Stimulated activated CD4-positive, alpha-beta T cell treated with anti-CD3 and anti-CD28 coated beads, Interleukin-12 subunit alpha, Interleukin-12 subunit beta, amount 100 ng/mL, for 48 hours (primary cell): ENCODE results near the gene PDHA2.
"Not testable (repeated sequence)": the region's sequence is repeated elsewhere in the genome, so short reads cannot be mapped to it uniquely, and the experiment has no call there.

Experiments used
- DNase-seq, 3 donors: peaks; one replicate each; pipeline ENCODE4 v3.0.0-alpha.2; 2020; ENCODE audit warnings: low read depth in 2 of 3, low spot score in 1 of 3

Gene PDHA2

DNA sequence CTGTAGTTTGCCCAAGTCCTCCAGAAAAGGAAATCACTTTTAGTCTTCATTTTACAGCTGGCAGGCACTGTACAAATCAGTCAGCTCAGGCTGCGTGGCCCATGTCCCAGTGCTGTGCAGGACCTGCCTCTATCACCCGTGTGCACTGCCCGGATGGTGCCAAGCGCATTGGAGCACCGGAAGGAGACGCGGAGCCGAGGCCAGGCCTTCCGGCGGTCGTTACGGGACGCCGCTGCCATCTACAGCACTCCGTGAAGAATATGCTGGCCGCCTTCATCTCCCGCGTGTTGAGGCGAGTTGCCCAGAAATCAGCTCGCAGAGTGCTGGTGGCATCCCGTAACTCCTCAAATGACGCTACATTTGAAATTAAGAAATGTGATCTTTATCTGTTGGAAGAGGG lies at the start of gene PDHA2:
PDHA2 (plus strand) TSS at position 203 of the 400 bp plus-strand sequence; CDS start at position 261, 58 bp downstream.
- DNase-seq = no peak

DNA sequence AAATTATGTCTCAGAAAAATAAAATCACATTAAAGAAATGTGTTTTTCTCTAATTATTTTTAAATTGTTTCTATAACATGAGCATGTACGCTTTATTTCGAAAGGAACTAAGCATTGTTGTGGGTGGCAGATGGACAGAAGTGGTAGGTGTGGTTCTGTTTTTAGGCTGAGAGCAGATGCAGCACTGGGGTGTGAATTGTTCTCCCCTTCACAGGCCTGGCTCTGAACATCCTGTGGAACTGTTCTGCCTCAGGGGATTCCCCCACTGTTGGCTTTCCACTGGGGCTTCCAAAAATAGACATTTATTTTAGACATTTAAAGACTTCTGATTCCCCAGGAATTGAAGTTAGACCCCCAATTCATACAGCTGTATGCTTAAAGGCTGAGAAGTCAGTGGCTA lies 41.9 kb upstream of the PDHA2 start:
- no peak for DNase-seq

DNA sequence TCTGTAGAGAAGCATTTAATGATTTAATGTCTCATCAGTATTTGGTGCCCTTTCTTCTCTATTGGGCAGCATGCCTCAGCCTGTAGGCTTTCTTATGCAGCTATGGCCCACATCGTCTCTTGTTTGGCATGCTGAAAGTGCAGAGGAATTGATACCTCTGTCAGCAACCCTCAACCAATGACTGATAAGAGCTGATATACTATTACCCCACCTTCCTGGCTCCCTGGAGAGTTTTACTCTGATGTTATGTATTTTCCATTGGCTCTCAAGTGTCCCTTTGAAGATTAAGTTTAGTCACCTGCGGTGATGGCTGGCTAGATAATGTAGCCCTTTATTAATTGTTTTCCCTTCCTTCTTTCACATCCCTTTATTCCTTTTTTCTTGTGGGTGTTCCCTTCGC lies 41.2 kb upstream of the PDHA2 start:
- DNase-seq = no peak

DNA sequence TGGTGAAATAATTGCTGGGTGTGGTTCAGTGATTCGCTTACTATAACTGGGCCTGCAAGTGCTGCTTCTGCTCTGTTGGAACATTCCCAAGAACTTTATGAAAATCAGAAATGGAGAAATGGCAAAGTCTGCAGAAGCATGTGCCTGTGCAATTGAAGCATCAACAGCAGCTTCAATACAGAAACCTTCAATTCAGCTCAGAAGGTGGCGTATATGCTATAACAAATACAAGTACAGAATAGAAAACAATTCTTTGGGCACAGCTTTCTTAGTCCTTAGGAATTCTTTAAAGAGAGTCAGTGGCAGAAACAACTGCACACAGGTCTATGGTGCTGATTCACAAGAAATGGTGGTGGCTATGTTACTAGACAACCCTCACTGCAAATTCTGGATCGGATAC lies 18.0 kb upstream of the PDHA2 start:
- no peak for DNase-seq

DNA sequence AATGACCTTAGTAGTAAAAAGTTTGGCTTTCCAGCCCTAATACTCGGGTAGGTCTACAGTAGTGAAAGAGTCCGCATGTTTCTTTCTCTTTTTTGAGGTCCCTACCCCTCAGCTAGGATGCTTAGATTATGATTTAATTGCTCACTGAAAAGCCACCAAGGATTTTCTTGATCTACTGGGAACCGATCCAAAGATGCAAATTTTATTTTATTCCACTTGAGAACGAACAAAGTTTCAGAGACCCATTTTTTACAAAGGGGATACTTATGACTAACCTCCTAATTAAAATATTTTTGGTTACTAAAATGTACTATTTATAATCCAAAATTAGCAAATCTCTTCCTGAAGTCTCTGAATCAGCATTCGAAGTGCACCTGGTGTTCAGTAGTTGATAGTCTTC lies 14.3 kb upstream of the PDHA2 start:
- DNase-seq = no peak

DNA sequence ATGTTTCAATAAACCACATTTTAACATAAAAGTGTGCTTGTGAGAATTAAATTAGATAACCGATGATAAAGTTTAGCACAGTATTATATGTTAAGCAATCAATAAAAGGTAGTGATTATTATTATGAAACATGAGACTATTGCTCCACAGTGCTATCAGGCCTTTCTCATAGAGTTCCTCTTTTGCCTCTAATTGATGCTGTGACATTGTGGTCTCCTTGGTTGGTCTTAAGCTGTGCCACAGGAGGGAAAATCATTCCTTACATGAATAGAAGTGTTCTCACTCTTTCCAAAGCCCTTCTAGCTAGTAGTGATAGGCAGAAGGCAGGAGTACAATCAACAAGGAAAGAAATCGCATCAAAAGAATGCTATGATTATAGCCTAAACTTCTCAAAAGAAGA lies 9.2 kb upstream of the PDHA2 start:
- DNase-seq = no peak

DNA sequence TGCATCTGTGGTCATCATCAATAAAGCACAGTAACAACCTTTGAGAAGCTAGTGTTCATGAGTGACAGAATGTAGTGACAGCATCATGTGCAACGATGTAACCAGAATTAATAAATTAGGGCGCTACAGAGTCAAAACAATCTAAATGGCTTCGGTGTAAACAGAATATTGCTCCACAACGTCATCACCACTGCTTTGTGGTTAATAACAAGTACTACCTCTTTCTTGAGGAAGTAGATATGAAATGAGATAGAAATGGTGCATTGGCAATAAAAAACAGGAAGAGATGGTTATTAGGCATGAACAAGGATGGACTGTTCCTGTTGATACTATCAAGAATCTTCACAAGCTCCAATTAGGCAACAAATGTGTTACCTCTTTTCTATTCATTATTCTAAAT lies 8.7 kb upstream of the PDHA2 start:
- no peak for DNase-seq

DNA sequence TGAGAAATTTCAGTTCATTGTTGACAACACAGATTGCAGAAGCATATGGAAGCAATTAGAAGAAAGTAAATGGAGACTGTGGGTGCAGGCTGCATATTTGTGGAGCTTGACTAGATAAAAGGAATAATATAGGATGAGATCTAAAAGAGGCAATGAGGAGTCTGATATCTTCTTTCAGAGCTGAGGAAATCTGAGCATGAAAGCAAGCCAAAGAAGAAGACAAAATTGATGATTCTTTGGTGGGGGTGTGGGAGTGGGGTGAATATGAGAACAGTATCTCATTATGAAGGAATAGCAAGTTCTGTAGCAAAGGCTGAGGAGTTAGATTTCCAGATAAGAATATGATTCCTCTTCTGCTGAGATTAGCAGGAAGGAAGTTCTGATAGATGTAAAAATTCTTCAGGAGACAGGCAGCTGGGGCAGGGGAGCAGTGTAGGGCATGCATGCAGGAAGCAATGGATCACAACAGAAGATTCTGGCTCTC lies 6.1 kb upstream of the PDHA2 start:
- no peak for DNase-seq

DNA sequence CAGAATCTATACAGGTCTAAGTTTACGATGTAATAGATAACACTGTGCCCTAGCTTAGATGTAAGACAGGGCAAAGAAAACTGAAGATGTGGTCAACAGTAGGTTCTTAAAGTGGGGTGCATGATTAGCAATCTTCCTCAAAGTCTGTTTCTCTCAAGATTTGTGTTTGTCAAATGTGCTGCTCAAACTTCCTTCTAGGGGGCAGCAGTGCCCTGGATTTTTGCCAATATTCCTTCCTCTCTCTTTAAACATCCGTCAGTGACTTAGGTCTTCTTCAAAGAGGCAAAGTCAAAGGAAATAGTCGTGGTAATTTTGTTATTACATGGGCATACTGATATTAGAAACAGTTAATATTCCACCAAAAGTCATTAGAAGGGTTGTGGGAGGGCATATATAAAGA lies 4.2 kb upstream of the PDHA2 start:
- DNase-seq = no peak

DNA sequence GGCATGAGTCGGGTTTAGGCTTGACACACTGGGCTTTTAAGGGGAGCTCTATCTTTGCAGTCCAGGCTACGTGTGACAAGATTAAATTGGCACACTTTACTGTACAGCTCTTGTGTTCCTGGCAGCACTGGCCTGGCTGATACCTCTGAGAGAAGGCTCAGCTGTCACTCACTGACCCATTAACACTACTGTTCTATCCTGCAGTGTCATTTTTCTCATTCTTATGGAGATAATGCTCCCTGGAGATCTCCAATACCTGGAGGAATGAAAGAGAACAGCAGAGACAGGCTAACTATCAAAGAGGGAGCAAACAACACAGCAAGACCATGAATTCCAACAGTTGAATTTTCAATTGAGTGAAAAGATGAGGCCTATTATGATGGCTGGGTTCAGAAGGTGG lies 1.7 kb upstream of the PDHA2 start:
- no peak for DNase-seq

DNA sequence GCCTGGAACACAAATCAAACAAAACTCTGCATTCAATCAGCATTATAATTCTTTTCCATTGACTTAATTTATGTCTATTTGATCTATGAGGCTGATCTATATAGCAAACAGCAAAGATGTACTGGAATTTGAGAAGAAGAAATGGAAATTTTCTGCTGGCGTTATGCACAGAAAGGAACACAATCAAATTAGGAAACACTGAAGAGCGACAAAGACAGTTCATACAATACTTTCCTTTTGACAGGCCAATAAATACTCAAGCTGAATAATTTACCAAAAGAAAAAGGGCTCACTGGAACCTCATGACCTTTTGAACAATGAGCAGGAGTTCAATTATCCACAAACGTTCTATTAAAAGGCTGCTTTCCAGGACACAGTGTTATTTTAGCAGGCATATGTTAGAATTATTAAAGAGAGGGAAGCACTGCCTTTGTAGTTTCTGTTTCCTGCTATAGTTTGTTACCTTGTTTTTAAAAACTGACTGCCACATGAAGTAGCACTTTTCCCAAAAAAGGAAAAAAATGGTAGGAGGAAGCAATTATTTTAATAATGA lies 8.1 kb downstream of the PDHA2 start:
- DNase-seq = no peak

DNA sequence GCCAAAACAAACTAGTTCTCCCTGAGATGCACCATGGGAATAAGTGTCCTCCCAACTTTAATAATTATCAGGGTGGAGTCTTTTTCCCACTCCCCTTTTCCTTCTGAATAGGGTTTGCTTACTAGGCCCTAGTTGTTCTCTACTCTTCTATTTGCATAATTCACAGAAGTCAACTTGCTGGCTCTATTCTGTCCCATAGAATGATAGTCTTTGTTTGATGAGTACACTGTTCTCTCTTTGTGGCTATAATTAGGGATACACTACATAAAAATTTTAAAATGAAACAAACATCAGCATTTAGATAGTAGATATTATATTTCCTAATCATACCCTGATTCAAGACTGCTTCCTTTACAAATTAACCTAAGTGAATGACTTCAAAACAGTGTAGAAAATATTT lies 10.3 kb downstream of the PDHA2 start:
- no peak for DNase-seq

DNA sequence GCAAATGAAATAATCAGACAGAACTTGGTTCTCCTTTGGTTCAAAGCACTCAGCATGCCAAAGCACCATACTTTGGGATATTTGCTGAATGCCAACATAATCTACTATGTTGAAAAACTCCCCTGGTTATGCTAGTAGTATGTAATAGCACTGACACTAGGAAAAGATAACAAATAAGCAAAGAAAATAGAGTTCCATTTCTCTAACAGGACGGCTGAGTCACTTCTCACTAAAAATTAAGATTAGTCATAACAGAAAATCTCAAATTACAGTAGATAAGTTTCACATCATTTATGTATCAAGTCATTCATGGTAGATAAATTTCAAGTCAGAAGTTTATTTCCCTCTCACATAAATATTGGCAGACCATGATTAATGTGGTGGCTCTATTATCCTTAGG lies 17.9 kb downstream of the PDHA2 start:
- no peak for DNase-seq

DNA sequence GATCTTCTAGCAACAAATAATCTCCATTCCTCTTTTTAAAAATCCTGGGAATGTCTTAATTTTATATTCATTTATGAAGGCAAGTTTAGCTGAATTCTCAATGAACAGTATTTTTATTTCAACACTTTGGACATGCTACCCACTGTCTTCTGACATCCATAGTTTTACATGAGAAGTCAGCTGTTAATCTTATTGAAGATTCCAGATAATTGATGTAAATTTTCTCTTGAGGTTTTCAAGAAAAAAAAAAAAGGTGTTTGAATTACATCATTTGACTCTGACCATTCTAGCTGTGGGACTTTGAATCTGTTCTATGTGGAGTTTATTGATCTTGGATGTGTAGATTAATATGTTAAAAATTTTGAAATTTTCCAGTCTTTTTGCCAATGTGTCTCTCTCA lies 28.0 kb downstream of the PDHA2 start:
- no peak for DNase-seq

DNA sequence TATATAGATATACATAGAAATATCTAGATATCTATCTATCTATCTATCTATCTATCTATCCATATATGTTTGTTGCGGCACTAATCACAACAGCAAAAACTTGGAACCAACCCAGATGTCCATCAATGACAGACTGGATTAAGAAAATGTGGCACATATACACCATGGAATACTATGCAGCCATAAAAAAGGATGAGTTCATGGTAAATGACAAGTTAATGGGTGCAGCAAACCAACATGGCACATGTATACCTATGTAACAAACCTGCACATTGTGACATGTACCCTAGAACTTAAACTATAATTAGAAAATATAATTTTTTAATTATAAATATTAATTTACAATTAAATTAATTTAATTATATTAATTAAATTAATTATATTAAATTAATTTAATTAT lies 29.5 kb downstream of the PDHA2 start:
- not testable (repeated sequence) for DNase-seq

DNA sequence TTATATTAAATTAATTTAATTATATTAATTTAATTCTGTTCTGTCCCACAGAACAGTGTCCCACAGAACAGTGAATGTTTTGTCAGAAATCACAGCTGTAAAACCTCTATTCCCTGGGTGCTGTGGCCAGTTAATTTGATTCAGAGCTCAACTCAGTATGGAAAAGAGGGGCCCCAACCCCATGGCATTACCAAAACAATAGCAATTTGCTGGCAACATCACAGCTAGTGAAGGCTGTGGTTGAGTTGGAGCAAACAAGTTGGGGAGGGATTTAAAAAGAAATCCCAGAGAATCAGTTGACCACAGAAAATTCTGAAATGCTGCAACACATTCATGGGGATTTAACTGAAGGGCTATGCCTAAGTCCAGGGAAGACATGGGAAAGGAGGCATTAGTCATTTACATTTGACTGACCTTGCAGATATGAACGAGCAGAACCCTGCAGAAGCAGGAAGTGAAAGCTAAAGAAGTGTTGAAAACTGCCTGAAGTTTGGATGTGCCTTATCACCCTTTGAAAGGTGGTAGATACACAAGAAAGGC lies 30.1 kb downstream of the PDHA2 start:
- DNase-seq = no peak

DNA sequence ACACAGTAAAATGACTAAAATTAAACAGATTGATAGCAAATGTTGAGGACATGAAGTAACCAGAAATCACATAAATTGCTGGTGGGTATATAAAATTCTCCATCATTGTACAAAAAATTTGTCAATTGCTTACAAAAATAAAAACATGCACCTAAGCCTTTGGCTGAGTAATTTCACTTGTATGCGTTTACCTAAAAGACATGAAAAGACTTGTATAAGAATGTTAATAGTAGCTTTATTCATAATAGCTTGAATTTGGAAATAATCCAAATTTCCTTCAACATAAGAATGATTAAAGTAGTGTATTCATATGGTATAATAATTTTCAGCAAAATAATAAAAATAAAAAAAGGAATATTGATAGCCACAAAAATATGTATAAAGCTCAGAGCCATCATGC lies 37.7 kb downstream of the PDHA2 start:
- DNase-seq = no peak

DNA sequence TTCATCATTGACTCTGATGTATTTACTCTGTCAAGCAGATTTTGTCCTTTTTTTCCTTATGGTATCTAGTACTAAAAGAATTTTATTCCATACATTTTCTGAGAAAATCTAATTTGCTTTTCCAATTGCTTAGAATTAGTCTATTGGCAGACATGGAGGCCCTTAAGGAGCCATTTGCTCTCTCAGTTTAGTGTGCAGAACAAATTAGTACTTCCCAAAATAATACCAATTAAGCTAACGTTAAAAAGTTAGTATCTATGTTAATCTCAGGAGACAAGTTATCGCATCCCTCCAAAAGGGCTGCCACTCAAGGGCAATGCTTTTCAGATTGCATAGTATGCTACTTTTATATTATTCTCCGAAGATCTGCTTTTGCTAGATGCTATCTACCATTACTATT lies 47.7 kb downstream of the PDHA2 start:
- DNase-seq = no peak

DNA sequence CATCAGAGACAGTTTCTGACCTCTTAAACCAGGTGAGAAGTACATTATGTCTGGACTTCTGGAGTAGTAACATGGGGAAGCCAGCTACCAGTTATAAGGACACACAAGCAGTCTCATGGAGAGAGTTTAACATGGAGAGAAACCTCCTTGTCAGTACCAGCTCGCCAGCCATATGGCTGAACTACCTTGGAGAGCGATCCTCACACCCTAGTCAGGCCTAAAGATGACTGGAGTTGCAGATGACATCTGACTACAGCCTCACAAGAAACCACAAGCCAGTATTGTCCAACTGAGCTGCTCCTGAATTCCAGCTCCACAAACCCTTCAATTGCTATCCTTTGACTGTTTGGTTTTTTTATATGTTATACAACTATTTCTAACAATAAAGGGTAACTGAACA lies 49.8 kb downstream of the PDHA2 start:
- DNase-seq = no peak
